SH-SY5Y (cell line): Measurements from ENCODE around the gene PTEN.

Experiments
- GATA2 ChIP-seq: IDR thresholded peaks from 2 replicates; pipeline ENCODE4 v1.6.1; 2011; ENCODE audit warnings: mild to moderate bottlenecking, low read depth, low read length
- GATA3 ChIP-seq: IDR thresholded peaks from 2 replicates; pipeline ENCODE4 v1.6.1; 2011; ENCODE audit warnings: low read depth, mild to moderate bottlenecking, low read length, moderate library complexity

- TF ChIP-seq GATA2 (no peak), GATA3 (no peak)
Observed at GRCh38 chr10:87829986-87830729, 33.3 kb upstream of the PTEN start.
